Suprapubic skin (tissue), 4 donors: ENCODE results near the gene BPHL. TPM values are rescaled to one million over a fixed set of nuclear protein-coding genes. Genes with fewer than 3 reads are reported as not detected.

Source experiments
- DNase-seq, 2 donors: peaks; one replicate each; pipeline ENCODE4 v3.0.0-alpha.2; 2019; ENCODE audit warnings: low spot score in 2 of 2
- H3K27ac ChIP-seq: fragments of 200-600 bp; sonication (generic); one replicate; pipeline ENCODE4 v1.5.1; 2019
- H3K27me3 ChIP-seq: fragments of 200-600 bp; sonication (generic); one replicate; pipeline ENCODE4 v1.5.1; 2019
- H3K36me3 ChIP-seq: fragments of 200-600 bp; sonication (generic); one replicate; pipeline ENCODE4 v1.5.1; 2019
- H3K4me1 ChIP-seq: fragments of 200-600 bp; sonication (generic); one replicate; pipeline ENCODE4 v1.5.1; 2019
- H3K4me3 ChIP-seq: fragments of 200-600 bp; sonication (generic); one replicate; pipeline ENCODE4 v1.5.1; 2019; ENCODE audit warnings: mild to moderate bottlenecking
- H3K9me3 ChIP-seq: fragments of 200-600 bp; sonication (generic); one replicate; pipeline ENCODE4 v1.5.1; 2019
- EP300 ChIP-seq: sonication (generic); formaldehyde crosslinking; IDR thresholded peaks from one replicate; pipeline ENCODE4 v1.6.1; 2017; ENCODE audit warnings: antibody characterized with exemption
- POLR2A ChIP-seq, 2 donors: fragments of 450-650 bp; IDR thresholded peaks; one replicate each; pipeline ENCODE4 v1.6.1; 2017; ENCODE audit warnings: antibody characterized with exemption in 2 of 2, mild to moderate bottlenecking in 2 of 2, moderate library complexity in 2 of 2
- POLR2AphosphoS5 ChIP-seq, 3 donors: sonication (generic); formaldehyde crosslinking; IDR thresholded peaks; one replicate each; pipeline ENCODE4 v1.6.1; 2017; ENCODE audit warnings: antibody characterized with exemption in 3 of 3
- WGBS: methylation state at CpG from one replicate; pipeline ENCODE4 v1.1.5; 2018; 5-methylcytosine and 5-hydroxymethylcytosine counted together
- total RNA-seq, 4 donors: library from RNA; depleted of rRNA; stranded (reverse); fragments of >200 nt; gene quantifications; one replicate each; pipeline ENCODE4 v1.1.0, GENCODE V29; 2016
- TF ChIP-seq, protein P1 (sequence below), 2 donors: fragments of 200-600 bp in 1 of 2; fragments of 450-650 bp in 1 of 2; sonication (generic) in 1 of 2; IDR thresholded peaks; one replicate each; pipeline ENCODE4 v1.5.1; 2016 to 2019; ENCODE audit warnings: antibody characterized with exemption in 2 of 2, mild to moderate bottlenecking in 1 of 2, moderate library complexity in 1 of 2

The BPHL gene
- total RNA-seq, 4 donors from 2014 or later: 16.1 to 24.5 (median 20.3) TPM

GRCh38 chr6:3193102-3193849 is 74.8 kb downstream of the BPHL start:
- Histone ChIP-seq H3K4me3 (no peak overlapping the region), H3K27me3 (no peaks in the 10 kb centered on the region), H3K4me1 (no peaks in the 10 kb centered on the region), H3K27ac (no peak overlapping the region), H3K36me3 (no peaks in the 10 kb centered on the region), H3K9me3 (no peaks in the 10 kb centered on the region)
- WGBS: 88% methylated on average over 21 of the region's 23 CpGs
- TF ChIP-seq EP300 (no peak), POLR2AphosphoS5 (IDR thresholded peaks at IDR 0.05) (no peak), POLR2A (IDR thresholded peaks at IDR 0.05) (no peak)
- TF ChIP-seq, protein P1, sequence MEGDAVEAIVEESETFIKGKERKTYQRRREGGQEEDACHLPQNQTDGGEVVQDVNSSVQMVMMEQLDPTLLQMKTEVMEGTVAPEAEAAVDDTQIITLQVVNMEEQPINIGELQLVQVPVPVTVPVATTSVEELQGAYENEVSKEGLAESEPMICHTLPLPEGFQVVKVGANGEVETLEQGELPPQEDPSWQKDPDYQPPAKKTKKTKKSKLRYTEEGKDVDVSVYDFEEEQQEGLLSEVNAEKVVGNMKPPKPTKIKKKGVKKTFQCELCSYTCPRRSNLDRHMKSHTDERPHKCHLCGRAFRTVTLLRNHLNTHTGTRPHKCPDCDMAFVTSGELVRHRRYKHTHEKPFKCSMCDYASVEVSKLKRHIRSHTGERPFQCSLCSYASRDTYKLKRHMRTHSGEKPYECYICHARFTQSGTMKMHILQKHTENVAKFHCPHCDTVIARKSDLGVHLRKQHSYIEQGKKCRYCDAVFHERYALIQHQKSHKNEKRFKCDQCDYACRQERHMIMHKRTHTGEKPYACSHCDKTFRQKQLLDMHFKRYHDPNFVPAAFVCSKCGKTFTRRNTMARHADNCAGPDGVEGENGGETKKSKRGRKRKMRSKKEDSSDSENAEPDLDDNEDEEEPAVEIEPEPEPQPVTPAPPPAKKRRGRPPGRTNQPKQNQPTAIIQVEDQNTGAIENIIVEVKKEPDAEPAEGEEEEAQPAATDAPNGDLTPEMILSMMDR (IDR thresholded peaks at IDR 0.05): no peak
- no peak for DNase-seq

DNA sequence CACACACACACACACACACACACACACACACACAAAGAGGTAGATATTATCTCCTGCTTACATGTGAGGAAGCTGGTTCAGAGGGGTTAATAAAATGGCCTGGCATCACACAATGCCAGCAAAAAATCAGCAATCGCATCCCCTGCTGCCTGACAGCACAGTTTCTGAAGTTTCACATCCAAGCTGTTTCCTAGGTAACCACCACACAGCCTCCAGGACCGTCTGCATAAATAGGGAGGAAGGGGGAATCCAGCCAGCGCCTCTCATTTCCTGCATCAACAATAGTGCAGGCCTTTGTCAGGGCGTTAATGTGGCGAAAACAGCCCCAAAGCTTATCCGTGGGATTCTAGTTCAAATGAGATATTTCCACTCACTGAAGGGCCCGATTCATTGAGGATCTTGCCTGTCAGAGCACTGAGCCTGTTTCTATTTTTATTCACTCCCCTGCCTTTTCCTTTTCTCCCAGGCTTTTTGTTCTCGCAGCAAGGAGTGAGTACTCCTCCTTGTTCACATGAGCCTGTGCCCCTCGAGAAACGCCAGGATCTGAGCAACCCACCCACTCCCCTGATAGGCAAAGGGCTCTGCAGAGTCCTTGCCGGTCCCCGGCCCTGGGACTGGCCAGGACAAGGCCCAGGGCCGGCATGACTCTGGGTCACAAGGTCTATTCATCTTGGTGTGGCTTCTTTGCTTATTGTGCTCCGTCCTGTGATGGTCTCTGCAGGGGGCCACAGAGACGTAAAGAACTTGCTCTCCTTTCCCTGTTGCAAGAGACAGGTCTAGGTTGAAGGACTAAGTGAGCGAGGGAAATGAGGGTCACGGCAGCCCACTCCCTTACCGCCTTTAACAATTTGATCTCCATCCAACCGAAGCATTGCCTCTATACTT is 76.3 kb downstream of the BPHL start:
- no peak overlapping the region for H3K27ac ChIP-seq
- 65% methylated on average over 19 of the region's 19 CpGs for WGBS
- no peaks in the 10 kb centered on the region for H3K4me1 ChIP-seq

GRCh38 chr6:3195420-3195694 is 76.8 kb downstream of the BPHL start:
- H3K4me1 ChIP-seq: no peaks in the 10 kb centered on the region
- TF ChIP-seq POLR2A (IDR thresholded peaks at IDR 0.05) (no peak), EP300 (no peak), POLR2AphosphoS5 (IDR thresholded peaks at IDR 0.05) (no peak)
- TF ChIP-seq, protein P1 (IDR thresholded peaks at IDR 0.05): no peak
- no peaks in the 10 kb centered on the region for H3K27me3 ChIP-seq
- 82% methylated on average over 5 of the region's 5 CpGs for WGBS
- DNase-seq: no peak
- no peaks in the 10 kb centered on the region for H3K36me3 ChIP-seq
- H3K4me3 ChIP-seq: no peak overlapping the region
- no peaks in the 10 kb centered on the region for H3K9me3 ChIP-seq
- H3K27ac ChIP-seq: no peak overlapping the region

More for the DNA sequence above, 76.3 kb downstream of the BPHL start:
- Histone ChIP-seq H3K4me3 (no peak overlapping the region), H3K9me3 (no peaks in the 10 kb centered on the region), H3K36me3 (no peaks in the 10 kb centered on the region), H3K27me3 (no peaks in the 10 kb centered on the region)
- no peak for DNase-seq
- TF ChIP-seq EP300 (no peak), POLR2A (IDR thresholded peaks at IDR 0.05) (no peak), POLR2AphosphoS5 (IDR thresholded peaks at IDR 0.05) (no peak)
- TF ChIP-seq, protein P1 (IDR thresholded peaks at IDR 0.05): no peak

DNA sequence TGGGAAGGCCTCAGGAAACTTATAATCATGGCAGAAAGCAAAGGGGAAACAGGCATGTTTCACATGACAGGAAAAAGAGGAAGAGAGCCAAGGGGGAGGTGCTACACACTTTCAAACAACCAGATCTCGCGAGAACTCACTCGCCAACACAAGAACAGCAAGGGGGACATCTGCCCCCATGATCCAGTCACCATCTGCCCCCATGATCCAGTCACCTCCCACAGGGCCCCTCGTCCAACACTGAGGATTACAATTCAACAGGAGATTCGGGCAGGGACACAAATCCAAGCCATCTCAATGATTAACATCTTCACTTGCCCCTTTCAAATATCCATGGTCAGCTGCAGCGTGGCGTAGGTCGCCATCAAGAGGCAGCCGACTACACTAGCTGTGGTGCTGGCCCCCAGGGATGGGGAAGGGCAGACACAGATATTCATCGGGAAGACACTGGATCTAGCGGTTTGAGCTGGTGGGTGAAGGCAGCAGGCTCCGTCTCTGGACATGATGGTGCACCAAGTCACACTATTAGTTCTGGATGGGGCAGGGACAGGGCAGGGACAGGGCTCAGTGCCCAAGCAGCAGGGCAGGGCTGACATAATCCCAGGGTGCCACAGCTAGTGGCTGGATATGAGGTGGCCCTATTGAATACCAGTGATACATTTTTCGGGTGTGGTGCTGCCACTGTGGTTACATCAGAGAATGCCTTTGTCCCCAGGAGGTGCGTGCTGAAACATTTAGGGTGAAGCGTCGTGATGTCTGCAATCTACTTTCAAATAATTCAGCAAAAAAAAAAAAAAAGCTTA is 77.4 kb downstream of the BPHL start:
- WGBS: 80% methylated on average over 16 of the region's 16 CpGs
- H3K27ac ChIP-seq: no peak overlapping the region
- no peak overlapping the region for H3K4me3 ChIP-seq
- TF ChIP-seq POLR2AphosphoS5 (IDR thresholded peaks at IDR 0.05): no peak
- TF ChIP-seq, protein P1 (IDR thresholded peaks at IDR 0.05): no peak
- no peak for TF ChIP-seq EP300
- TF ChIP-seq POLR2A (IDR thresholded peaks at IDR 0.05): no peak
- no peaks in the 10 kb centered on the region for H3K36me3 ChIP-seq
- H3K9me3 ChIP-seq: no peaks in the 10 kb centered on the region
- DNase-seq: no peak
- no peaks in the 10 kb centered on the region for H3K4me1 ChIP-seq
- no peaks in the 10 kb centered on the region for H3K27me3 ChIP-seq
